Measurements from ENCODE around the gene KNDC1.
"Not testable (repeated sequence)": the region's sequence is repeated elsewhere in the genome, so short reads cannot be mapped to it uniquely, and the experiment has no call there.

KNDC1 gene

DNA sequence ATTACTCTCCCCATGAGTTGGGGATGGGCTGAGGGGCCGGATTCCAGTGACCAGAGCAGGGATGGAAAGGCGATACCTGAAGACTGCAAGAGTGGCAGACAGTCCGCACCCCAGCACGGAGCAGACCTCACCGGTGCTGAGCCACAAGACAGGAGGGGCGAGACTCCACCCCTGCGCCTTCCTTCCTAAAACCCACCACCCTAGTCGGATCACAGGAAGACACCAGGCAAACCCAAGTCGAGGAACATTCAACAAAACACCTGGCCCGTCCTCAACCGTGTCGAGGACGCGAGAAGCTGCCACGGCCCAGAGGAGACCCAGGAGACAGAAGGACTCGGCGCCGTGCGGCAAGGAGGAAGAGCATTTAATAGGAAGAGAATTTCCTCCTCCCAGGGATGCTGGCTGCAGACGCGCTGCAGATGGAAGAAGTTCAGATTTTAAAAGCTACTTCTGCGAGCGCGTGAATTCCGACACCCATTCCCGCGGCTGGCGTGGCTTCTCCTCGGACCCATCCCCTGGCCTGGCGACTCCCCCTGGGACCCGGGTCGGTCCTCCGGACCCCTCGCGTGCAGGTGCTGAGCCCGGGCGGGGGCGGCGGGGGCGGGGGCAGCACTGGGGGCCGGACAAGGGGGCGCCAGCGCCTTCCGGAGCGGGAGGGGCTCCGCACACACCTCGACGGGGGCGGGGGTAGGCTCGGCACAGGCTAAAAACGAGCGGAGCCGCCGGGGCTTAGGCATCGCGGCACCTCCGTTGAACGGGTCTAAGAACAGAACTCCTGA is 69.4 kb downstream of the KNDC1 start:
- TF ChIP-seq, protein P1, sequence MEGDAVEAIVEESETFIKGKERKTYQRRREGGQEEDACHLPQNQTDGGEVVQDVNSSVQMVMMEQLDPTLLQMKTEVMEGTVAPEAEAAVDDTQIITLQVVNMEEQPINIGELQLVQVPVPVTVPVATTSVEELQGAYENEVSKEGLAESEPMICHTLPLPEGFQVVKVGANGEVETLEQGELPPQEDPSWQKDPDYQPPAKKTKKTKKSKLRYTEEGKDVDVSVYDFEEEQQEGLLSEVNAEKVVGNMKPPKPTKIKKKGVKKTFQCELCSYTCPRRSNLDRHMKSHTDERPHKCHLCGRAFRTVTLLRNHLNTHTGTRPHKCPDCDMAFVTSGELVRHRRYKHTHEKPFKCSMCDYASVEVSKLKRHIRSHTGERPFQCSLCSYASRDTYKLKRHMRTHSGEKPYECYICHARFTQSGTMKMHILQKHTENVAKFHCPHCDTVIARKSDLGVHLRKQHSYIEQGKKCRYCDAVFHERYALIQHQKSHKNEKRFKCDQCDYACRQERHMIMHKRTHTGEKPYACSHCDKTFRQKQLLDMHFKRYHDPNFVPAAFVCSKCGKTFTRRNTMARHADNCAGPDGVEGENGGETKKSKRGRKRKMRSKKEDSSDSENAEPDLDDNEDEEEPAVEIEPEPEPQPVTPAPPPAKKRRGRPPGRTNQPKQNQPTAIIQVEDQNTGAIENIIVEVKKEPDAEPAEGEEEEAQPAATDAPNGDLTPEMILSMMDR (IDR thresholded peaks at IDR 0.05; ENCODE audit: insufficient read depth, low read length, missing control alignments): no peak
- no peak overlapping the region for H3K4me3 ChIP-seq (ENCODE audit: low read depth, low read length)
- POLR2A ChIA-PET: no interaction called here
- DNase-seq (ENCODE audit: low read depth, low spot score): no peak
- CTCF ChIA-PET: no interaction called here

DNA sequence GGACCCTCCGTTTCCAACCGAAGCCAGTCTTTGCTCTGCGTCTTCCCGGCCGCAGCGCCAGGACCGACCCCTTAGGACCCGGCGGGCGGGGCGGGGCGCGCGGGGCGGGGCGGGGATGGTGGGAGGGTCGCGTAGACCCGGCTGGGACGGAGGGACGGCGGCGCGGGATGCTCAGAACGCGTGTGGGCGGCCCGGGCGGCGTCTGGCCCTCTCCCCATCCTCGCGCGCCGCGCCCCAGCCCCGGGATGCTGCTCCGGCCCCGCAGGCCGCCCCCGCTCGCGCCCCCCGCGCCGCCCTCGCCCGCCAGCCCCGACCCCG is 70.0 kb downstream of the KNDC1 start, which contains the start of gene UTF1:
TSS of gene UTF1 (plus strand) at position 174 of the 318 bp plus-strand sequence. CDS start at position 246, 72 bp downstream.
- ChIA-PET CTCF (no interaction called here), POLR2A (no interaction called here)
- H3K4me3 ChIP-seq (ENCODE audit: low read depth, low read length): no peak within 1 kb of the TSS
- TF ChIP-seq, protein P1 (IDR thresholded peaks at IDR 0.05; ENCODE audit: insufficient read depth, low read length, missing control alignments): no peak
- DNase-seq (ENCODE audit: low read depth, low spot score): no peak

DNA sequence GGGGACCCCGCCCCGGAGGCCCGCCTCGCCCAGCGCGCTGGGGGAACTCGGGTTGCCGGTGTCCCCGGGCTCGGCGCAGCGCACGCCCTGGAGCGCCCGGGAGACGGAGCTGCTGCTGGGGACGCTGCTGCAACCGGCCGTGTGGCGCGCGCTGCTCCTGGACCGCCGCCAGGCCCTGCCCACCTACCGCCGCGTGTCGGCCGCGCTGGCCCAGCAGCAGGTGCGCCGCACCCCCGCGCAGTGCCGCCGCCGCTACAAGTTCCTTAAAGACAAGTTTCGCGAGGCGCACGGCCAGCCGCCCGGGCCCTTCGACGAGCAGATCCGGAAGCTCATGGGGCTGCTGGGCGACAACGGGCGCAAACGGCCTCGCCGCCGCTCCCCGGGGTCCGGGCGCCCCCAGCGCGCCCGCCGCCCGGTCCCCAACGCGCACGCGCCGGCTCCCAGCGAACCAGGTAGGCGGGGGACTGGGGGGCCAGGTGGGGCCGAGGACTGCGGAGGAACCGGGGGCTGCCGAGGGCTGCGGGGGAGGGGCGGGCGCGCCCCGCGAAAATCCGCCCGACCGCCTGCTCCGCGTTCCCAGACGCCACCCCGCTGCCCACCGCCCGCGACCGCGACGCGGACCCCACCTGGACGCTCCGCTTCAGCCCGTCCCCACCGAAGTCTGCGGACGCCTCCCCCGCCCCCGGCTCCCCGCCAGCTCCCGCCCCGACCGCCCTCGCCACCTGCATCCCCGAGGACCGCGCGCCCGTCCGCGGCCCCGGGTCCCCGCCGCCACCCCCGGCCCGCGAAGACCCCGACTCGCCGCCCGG is 70.6 kb downstream of the KNDC1 start:
- POLR2A ChIA-PET: no interaction called here
- DNase-seq (ENCODE audit: low read depth, low spot score): no peak
- no peak overlapping the region for H3K4me3 ChIP-seq (ENCODE audit: low read depth, low read length)
- CTCF ChIA-PET: no interaction called here
- TF ChIP-seq, protein P1 (IDR thresholded peaks at IDR 0.05; ENCODE audit: insufficient read depth, low read length, missing control alignments): no peak

DNA sequence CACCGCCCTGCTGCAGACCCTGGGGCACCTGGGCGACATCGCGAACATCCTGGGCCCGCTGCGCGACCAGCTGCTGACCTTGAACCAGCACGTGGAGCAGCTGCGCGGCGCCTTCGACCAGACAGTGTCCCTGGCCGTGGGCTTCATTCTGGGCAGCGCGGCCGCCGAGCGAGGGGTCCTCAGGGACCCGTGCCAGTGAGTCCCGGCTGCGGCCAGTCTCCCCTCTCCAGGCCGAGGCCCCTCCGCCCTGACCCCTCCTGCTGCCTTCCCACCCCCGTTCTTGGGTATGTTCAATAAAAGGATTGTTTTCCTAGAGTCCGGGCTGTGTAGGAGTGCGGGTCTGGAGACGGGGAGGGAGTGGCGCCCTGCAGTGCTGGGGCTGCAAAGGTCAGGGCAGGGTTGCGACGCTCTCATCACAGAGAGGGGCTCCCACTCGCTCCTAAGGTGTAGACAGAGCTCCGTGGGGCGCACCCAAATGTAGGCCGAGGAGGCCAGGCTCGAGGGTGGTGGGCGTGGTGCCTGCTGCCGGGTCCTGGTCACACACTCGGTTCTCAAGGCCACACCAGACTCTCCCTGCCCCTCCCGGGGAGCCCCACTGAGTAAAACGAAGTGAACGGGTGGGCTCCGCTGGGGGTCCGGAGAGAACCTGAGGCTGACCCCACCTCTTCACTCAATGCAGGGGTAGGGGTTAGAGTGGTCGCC is 71.4 kb downstream of the KNDC1 start:
- CTCF ChIA-PET: no interaction called here
- no peak overlapping the region for H3K4me3 ChIP-seq (ENCODE audit: low read depth, low read length)
- POLR2A ChIA-PET: no interaction called here
- TF ChIP-seq, protein P1 (IDR thresholded peaks at IDR 0.05; ENCODE audit: insufficient read depth, low read length, missing control alignments): no peak
- no peak for DNase-seq (ENCODE audit: low read depth, low spot score)

DNA sequence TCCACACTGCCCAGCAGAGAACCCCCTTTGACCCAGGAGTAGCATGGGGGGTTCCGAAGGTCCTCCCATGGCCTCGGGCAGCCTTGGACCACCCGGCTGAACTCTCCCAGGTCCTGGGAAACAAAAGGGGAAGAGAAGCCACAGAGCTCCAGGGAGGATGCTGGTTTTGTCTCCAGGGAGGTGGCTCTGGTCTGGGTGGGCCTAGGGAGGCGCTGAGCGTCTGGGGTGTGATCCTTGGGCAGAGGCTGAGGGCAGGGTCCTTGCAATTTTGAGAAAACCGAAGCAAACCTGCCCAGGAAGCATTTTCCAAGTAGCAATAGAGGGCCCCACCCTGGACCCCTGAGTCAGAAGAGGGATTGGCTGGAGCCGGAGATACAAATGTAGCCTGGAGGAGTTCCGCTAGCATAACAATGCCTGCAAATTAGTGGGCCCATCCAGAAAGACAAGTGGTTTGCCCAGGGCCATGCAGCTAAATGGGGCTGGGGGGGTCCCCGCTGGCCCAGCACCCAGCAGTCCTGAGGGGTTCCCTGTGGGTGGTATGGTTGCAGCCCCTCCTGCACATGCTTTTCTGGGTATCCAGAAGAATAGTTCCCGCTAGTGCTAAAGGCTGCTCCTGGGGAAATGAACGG is 72.0 kb downstream of the KNDC1 start:
- TF ChIP-seq, protein P1 (IDR thresholded peaks at IDR 0.05; ENCODE audit: insufficient read depth, low read length, missing control alignments): no peak
- no peak overlapping the region for H3K4me3 ChIP-seq (ENCODE audit: low read depth, low read length)
- CTCF ChIA-PET: no interaction called here
- POLR2A ChIA-PET: no interaction called here
- DNase-seq (ENCODE audit: low read depth, low spot score): no peak

DNA sequence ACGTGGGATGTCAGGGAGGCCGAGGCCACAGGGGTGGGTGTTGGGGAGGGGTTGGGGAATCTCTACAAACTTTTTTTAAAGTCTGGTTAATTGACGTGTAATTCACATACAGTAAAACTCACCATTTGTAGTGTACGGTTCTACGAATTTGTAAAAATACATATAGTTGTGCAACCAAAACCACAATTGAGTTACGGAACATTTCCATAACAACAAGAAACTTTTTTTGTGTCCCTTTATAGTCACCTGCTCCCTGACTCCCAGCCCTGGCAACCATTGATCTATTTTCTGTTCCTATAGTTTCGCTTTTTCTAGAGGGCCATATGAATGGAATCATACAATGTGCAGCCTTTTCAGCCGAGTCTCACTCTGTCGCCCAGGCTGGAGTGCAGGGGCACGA is 74.8 kb downstream of the KNDC1 start:
- DNase-seq (ENCODE audit: low read depth, low spot score); CTCF ChIA-PET; H3K4me3 ChIP-seq (ENCODE audit: low read depth, low read length); POLR2A ChIA-PET: not testable (repeated sequence)
